A673 (cell line): ENCODE data around the gene PSD2. TPM values are rescaled to one million over a fixed set of nuclear protein-coding genes. Genes with fewer than 3 reads are reported as not detected.

Experiments
- total RNA-seq: library from RNA; stranded (reverse); gene quantifications from 2 replicates; pipeline ENCODE4 v1.2.3, GENCODE V29; 2021

The PSD2 gene
- total RNA-seq, 1 experiment from 2014 or later = 0.26 TPM

Other genes starting within 250 kb of the PSD2 start
- gene UBE2D2, start 234.5 kb upstream of the PSD2 start, total RNA-seq = 186 and 202 TPM in 2 replicates
- 56.4 and 57.2 TPM in 2 replicates for gene CXXC5, start 147.5 kb upstream of the PSD2 start, total RNA-seq
- gene NRG2, start 247.5 kb downstream of the PSD2 start, total RNA-seq = 0.15 TPM in 1 of 2 replicates, not detected in the other